ENCODE data around the gene CAMSAP3. TPM values are rescaled to one million over a fixed set of nuclear protein-coding genes. Genes with fewer than 3 reads are reported as not detected.

The CAMSAP3 gene
- total and polyA plus RNA-seq, 12 donors: 0.61 to 18.9 (median 6.0) TPM

DNA sequence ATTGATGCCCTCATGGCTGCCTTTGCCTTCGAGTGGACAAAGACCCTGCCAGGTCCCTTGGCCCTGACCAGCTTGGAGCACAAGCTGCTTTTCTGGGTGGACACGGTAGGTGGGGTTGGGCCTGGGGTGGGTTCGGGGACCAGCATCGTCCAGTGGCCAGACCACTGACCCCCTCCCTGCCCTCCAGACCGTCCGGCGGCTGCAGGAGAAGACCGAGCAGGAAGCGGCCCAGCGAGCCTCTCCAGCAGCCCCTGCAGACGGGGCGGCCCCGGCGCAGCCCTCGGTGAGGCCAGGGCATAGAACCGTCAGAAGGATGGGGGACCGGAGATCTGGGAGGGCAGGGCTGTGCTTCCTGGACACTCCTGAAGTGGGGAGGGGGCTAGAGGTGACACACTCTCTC lies 10.6 kb downstream of the CAMSAP3 start:
- no peaks in the 10 kb centered on the region for H3K27me3 ChIP-seq
- DNase-seq: no peak
- peaks cover 0 to 7% of the 10 kb centered on the region in 2 donors for H3K4me1 ChIP-seq (replicated peaks in 1 of 2)
- H3K36me3 ChIP-seq (replicated peaks in 1 of 2): no peaks in the 10 kb centered on the region
- H3K4me3 ChIP-seq: no peak overlapping the region
- TF ChIP-seq, protein P1, sequence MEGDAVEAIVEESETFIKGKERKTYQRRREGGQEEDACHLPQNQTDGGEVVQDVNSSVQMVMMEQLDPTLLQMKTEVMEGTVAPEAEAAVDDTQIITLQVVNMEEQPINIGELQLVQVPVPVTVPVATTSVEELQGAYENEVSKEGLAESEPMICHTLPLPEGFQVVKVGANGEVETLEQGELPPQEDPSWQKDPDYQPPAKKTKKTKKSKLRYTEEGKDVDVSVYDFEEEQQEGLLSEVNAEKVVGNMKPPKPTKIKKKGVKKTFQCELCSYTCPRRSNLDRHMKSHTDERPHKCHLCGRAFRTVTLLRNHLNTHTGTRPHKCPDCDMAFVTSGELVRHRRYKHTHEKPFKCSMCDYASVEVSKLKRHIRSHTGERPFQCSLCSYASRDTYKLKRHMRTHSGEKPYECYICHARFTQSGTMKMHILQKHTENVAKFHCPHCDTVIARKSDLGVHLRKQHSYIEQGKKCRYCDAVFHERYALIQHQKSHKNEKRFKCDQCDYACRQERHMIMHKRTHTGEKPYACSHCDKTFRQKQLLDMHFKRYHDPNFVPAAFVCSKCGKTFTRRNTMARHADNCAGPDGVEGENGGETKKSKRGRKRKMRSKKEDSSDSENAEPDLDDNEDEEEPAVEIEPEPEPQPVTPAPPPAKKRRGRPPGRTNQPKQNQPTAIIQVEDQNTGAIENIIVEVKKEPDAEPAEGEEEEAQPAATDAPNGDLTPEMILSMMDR (IDR thresholded peaks at IDR 0.05): no peak
- TF ChIP-seq POLR2A (IDR thresholded peaks at IDR 0.05): no peak
- WGBS, 4 donors: 88 to 94% (median 90%) methylated on average over 6 to 17 of the region's 17 CpGs
- H3K27ac ChIP-seq: no peak overlapping the region
- intact Hi-C loops (cut with DNase I): no loop called here
- H3K9me3 ChIP-seq (replicated peaks in 1 of 3): no peaks in the 10 kb centered on the region

DNA sequence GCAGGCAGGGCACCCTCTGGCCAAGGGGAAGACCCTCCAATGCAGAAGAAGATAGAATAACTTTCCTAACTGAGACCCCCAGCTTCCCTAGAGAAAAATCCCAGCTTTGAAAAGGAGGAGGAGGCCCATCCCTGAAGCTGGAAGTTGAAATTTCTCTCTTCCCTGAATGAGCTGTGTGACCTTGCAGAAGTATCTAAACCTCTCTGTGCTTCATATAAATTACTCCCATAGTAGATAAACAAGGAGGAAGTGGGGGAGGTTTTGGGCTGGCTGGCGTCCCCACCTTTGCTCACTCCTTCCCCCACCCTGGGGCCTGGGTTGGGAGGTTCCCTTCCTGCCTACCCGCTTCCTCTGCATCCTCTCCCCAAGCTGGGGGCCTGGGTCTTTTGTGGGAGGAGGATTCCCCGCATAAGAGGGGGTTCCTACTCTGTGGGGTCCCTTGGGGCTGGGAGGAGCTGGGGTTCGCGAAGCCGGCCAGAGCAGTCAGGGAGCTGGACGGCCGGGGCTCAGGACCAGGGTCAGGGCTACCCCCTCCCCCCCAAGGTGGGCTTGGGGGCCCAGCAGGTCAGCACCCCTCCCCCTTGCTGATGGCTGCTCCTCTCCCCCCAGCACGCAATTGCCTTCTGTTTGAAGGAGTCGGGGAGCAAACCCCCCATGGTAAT lies 11.7 kb downstream of the CAMSAP3 start:
- DNase-seq: no peak
- Histone ChIP-seq H3K27me3 (no peaks in the 10 kb centered on the region), H3K4me1 (replicated peaks in 1 of 2) (peaks cover 0 to 4% of the 10 kb centered on the region in 2 donors), H3K9me3 (replicated peaks in 1 of 3) (no peaks in the 10 kb centered on the region), H3K36me3 (replicated peaks in 1 of 2) (no peaks in the 10 kb centered on the region), H3K4me3 (no peak overlapping the region), H3K27ac (no peak overlapping the region)
- WGBS, 4 donors: 78 to 94% (median 86%) methylated on average over 3 to 10 of the region's 10 CpGs
- intact Hi-C loops (cut with DNase I): no loop called here
- TF ChIP-seq POLR2A (IDR thresholded peaks at IDR 0.05): no peak
- TF ChIP-seq, protein P1 (IDR thresholded peaks at IDR 0.05): no peak

DNA sequence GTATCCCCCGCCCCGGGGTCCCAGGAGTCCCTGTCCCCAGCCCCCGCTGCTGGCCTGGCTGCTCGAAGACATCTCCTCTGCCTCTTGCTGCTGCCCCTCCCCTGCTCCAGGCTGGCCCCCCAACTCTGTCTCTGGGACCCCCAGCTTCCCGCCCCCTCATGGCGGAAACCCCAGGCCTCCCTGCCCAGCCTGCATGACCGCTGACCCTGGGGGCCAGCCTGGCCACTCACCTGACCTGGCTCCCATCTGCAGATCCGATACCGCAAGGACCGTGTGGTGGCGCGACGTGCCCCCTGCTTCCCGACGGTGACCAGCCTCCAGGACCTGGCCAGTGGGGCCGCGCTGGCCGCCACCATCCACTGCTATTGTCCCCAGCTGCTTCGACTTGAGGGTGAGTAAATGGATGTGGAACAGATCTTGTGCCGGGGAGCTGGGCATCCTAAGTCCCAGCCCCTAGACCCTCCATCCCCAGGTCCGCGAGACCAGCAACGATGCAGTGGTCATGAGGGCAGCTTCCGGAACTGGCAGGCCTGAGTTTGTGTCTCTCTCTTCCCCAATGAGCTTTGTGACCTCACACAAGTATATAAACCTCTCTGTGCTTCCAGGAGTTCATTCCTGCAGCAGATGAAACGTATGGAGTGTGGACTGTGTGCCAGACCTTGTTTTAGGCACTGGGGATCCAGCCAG lies 12.4 kb downstream of the CAMSAP3 start:
- WGBS, 4 donors: 89 to 92% (median 91%) methylated on average over 6 to 25 of the region's 25 CpGs
- intact Hi-C loops (cut with DNase I): no loop called here

DNA sequence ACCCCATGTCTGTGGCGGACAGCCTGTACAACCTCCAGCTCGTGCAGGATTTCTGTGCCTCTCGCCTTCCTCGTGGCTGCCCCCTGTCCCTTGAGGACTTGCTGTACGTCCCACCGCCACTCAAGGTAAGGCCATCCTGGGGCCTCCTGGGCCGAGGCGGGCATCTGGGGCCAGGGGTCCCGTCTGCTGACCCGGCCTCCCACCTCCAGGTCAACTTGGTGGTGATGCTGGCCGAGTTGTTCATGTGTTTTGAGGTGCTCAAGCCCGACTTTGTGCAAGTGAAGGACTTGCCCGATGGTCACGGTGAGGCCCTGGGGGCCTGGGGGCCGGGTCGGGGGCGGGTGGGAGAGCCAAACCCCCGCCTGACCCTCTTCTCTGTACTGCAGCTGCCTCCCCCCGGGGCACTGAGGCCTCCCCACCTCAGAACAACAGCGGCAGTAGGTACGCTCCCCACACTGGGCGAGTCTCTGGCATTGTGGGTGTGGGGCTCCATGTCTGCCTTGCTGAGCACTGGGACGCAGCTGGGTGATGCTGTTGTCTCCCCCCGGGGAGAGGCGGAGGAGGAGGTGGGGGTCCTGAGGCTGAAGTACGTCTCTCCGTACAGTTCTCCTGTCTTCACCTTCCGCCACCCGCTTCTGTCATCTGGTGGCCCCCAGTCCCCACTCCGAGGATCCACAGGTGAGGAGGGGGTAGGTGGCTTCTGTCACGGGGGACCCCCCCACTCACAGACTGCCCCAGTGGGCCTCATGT lies 15.0 kb downstream of the CAMSAP3 start:
- Histone ChIP-seq H3K36me3 (replicated peaks in 1 of 2) (no peaks in the 10 kb centered on the region), H3K27ac (no peak overlapping the region), H3K4me3 (no peak overlapping the region), H3K4me1 (replicated peaks in 1 of 2) (no peaks in the 10 kb centered on the region), H3K9me3 (replicated peaks in 1 of 3) (no peaks in the 10 kb centered on the region), H3K27me3 (no peaks in the 10 kb centered on the region)
- intact Hi-C loops (cut with DNase I): no loop called here
- no peak for TF ChIP-seq POLR2A (IDR thresholded peaks at IDR 0.05)
- TF ChIP-seq, protein P1 (IDR thresholded peaks at IDR 0.05): no peak
- WGBS, 4 donors: 86 to 88% (median 88%) methylated on average over 18 to 31 of the region's 31 CpGs
- no peak for DNase-seq

More for the DNA sequence above, 12.4 kb downstream of the CAMSAP3 start:
- Histone ChIP-seq H3K9me3 (replicated peaks in 1 of 3) (no peaks in the 10 kb centered on the region), H3K4me3 (no peak overlapping the region), H3K36me3 (replicated peaks in 1 of 2) (no peaks in the 10 kb centered on the region), H3K27me3 (no peaks in the 10 kb centered on the region), H3K27ac (no peak overlapping the region), H3K4me1 (replicated peaks in 1 of 2) (no peaks in the 10 kb centered on the region)
- no peak for DNase-seq
- no peak for TF ChIP-seq POLR2A (IDR thresholded peaks at IDR 0.05)
- TF ChIP-seq, protein P1 (IDR thresholded peaks at IDR 0.05): no peak

All from adrenal gland (tissue), 12 donors.